ENCODE data around the gene MIER2.

Gene MIER2

DNA sequence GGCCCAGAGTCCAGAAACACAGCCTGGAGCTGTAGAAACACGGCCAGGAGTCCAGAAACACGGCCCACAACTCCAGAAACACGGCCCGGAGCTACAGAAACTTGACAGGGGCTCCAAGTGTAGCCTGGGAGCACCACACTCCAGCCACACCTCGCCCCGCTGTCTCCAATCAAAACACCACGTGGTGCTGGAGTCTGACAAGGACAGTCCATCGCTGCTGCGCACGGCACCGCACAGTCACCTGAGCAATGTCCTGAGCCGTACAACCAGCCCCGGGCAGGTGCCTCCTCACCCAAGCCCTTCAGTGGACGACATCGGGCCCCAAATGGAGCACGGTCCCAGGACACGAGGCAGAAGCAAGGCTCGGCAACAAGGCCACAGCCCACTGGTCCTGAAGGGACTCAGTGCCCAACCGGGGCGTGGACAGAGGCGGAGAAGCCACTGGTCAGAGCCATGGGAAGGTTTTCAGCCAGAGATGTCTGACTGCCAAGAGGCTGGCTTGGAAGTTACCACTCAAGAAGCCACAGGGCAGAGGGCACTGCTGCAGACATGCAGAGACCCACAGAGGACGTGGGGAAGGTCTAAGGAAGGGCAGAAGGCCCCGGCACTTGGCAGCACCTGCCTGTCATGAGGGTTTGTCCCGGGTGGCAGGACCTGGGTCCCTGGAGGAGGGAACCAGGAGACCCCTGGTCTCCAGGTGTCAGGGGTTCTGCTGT is 33.7 kb downstream of the MIER2 start:
- DNase-seq: no peak

DNA sequence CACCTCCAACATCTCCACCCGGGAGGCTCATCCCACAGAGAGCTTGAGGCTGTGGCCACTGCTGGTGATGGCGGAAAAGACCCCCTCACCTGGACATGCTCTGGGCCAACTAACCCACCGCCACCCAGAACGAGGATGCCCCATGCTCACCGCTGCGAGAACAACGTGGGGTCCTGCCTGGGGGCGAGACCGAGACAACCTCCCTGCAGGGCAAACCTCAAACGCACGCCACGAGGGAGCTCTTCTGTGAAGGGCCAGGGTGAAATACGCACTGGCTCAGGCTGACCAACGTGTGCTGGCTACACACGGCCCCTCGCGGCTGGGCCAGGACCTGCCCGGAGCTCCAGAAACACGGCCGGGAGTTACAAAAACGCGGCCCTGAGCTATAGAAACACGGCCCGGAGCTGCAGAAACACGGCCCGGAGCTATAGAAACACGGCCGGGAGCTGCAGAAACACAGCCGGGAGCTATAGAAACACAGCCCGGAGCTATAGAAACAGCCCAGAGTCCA is 34.4 kb downstream of the MIER2 start:
- DNase-seq: no peak

DNA sequence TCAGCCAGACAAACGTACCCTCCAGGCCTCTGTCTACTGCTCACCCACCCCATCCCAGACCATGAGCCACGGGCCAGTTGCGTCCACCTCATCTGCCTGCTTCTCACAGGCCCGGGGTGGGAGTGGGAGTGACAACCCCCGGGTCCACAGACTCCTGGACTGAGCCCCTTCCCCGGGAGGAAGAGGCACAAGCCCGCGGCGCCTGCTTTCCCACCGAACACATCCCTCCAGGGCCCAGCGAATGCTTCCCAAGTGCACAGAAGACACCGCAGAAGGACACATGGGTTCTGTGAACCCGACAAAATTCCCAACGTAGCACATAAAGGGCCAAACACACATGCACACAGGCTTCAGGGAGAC is 35.4 kb downstream of the MIER2 start:
- no peak for DNase-seq

DNA sequence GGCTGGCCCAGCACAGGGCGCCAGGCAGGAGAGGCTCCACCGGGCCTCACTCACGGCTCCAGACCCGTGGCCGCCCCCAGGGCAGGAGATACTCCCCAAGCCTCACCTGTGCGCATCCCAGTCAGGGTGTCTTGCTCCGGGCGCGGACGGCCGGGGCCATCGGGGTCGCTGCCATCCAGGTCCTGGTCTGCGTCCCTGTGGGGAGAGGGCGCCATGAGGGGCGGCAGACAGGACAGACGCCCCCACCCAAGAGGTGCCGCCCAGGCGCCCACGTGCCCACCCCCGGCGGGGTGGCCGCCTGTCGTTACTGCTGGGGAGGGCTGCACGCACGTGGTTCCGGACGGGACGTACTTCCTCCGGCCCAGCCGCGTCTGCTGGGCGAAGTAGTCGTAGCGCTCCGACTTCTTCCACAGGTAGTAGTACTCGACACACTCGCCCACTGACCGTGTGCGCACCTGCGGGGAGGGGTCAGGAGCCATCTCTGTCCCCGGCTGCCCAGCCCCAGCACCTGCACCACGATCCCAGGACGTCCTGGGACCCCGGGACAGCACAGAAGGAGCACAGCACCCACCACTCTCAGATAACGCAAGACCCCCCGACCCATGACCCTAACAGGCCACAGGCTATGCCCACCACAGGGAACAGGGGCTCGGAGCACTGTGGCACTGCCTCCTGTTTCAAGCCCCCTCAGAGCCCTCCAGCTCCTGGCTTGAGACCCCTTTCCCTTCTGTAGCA is 36.0 kb downstream of the MIER2 start:
- DNase-seq: no peak

DNA sequence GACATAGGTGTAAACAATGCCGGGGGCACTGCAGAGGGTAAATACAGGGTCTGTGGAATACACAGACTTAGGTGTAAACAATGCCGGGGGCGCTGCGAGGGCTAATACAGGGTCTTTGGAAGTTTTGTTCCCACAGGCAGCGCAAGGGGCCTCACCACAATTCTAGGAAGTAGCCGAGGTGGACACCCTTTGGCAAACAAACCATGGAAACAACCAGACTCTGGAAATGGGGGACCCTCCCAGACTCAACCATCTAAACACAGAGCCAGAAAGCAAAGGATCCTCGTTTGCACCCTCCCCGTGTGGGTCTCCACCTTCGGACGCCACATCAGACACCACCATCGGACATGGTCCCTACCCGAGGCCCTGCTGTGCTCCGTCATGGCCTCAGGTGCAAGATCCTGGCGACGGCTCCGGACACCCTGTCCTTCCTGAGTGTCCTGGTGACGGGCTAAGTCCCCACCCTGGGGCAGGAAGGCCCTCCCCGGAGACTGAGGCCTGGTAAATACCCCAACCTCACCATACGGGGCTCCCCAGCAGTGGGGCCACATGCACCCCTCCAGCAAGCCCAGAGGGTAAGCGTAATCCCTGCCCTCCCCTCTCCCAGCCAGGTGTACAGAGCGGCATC is 36.7 kb downstream of the MIER2 start:
- no peak for DNase-seq

DNA sequence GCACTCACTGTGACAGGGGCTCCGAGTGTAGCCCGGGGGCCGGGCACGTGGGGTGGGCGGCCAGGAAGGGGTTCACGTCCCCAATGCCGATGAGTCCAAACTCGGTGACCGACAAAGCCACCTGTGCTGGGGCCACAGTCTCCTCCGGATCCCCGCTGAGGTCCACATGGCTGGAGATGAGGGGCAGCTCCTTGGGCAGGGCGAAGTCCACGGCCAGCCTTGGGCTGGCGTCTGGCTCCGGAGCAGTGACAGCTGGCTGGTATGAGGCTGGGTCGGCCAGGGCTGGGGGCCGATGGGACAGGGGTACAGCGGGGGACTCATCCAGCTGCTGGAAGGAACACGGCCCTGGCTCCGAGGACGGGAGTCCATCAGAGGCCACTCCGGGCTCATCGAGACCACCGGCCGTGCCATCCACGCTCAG is 37.5 kb downstream of the MIER2 start:
- no peak for DNase-seq

DNA sequence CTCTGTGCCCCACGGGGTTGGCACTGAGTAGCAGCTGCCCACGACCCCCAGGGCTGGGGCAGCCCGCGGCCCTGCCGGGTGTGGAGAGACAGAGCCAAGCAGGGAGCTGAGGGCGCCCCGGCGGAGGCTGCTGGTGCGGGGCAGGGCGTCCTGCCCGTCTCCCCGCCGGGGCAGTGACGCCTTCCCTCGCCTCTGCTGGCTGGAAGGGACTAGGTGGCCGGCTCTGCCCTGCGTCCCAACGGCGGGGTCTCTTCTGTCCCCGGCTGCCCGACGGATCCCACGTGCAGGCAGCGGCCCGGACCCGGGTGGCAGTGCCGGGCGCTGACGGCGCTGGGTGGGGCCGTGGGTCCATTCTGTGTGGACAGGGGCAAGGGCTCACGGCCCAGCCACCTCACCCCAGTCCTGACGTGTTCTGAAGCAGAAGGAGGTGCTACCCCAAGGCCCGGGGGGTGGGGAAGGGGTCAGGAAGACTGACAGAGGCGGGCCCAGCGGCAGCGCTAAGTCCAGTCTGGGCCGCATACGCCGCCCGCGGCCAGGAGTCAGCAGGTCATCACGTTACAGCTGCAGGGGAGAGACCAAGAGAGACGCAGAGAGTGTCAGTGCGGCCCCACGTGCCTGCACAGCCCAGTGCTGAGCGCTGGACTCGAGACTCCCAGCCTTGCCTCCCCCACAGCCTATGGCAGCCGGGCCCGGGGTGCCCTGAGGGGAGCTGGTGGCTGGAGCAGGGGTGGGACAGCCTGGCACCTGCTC is 38.3 kb downstream of the MIER2 start:
- DNase-seq: no peak

DNA sequence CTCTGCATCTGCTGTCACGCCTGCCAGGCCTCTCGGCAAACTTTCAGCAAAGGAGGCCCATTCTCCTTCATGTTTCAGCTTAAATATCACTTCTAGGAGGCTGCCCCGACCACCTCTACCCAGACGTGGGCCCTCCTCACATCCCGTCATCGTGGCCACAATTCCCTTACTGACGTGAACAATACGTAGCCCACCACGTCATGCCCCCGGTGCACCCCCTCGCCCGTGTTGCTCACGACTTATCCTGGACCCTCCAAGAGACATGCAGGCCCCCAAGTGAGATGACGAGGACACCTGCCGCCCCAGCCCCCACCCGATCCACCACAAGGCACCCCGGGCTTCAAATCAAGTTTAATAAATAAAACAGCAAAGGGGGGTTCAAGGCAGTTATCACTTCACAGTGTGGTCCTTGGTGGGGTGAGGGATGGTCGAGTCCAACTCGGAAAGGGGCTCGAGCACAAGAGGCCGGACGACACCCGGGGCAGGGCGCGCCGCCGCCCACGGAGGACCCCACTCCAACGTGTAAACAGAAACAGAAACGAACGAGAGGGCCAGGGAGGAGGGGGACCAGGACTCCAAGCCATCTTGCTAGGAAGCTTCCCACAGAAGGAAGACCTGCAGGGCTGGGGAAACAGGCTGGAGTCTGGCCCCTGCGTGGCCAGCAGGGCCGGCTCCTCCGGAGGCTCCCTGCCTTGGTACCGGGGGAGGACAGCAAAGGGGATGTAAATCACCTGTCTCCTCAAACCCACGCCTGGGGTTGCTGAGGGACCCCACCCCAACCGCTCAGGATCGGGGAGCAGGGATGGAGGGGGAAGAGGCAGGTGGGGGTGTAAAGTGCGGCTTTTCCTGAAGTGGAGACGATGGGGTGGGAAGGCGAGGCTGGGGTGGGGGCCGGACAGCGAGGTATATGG is 39.1 kb downstream of the MIER2 start:
- DNase-seq: no peak

DNA sequence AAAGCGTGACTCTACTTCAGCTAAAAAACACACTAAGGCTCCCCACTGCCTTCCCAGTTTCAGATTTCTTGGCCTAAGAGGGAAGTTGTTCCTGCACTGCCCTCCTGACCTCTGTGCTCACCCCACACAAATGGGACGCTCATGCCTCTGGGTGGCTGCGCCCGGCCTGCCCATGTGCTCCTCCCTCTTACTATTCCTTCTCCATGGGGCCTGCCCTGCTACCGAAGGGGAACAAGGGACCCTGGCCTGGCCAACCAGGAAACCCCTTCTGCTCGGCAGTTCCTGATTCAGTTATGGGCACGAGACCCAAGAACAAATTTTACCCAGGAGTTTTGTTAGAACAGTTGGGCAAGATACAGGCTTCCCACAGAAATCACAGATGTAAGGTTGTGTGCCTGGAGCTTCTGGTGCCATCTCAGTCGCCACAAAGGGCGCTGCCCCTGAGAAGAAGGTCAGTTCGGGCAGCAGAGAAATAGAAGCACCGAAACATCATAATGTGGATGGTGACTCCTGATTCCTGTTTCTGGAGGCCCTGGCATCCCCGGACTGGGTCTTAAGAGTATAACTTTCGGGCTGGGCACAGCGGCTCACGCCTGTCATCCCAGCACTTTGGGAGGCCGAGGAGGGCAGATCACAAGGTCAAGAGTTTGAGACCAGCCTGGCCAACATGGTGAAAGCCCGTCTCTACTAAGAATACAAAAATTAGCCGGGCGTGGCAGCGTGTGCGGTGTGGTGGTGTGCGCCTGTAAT is 47.9 kb downstream of the MIER2 start:
- DNase-seq: no peak

DNA sequence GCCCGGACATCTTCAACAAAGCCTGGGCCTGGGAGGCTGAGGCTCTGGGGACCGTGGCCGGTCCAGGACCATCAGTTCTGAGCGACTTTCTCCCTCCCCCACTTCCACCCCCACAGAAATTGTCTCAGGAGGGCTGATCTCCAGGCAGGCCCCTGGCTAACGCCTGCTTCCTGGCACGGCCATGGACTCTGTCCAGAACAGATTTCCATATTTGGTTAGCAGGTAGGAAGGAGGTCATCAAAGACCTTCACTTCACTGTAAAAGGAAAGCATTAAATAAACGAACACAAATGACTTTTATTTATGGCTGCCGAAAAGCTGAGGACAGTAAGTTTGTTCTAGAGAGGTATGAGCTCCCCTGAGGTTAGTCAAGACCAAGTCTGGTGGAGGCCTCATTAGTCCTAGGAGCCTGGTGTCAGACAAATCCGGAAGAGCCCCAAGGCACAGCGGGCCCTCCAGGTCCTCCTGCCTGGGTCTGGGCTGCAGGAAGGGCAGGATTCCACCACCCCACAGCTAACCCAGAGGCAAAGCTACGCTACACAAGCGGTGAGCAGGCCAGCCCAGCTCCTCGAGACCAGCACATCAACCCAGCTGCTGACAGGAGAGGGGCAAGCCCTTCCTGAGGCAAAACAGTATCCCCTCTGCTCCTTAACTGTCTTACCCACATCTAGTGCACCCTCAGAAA is 48.8 kb downstream of the MIER2 start:
- no peak for DNase-seq

DNA sequence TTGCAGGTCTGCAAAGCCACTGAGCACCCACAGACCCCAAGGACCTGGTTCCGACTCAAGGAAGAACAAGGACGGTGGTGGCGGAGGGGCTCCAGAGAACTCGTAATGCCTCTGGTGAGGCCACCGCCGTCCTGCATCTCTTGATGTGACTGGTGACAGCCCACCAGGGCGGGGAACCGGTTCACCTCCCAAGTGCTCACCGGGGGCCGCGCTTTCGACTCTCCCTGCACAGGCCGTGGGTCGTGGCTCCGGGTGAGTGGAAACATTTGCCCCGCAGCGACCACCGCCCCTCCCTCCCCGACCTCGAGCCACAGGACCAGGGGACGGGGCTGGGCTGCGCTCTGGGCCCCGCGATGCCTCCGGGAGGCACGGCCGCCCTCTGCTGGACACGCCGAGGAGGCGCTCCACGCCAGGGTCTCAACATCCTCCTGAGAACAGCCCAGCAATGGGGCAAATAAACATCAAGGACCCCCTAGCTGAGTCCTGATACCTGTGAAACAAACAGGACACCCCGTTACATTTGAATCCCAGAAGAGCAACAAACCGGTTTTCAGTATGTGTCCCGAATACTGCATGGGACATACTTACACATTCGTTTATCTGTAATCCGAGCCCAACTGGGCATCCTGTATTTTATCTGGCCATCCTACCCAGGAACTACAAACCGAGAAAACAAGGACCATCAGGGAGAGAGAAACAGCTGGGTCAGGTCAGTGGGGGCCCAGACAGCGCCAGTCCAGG is 49.5 kb downstream of the MIER2 start:
- peak in 17 of 51 donors; percentile 3 to 67 (median 20) for DNase-seq

DNA sequence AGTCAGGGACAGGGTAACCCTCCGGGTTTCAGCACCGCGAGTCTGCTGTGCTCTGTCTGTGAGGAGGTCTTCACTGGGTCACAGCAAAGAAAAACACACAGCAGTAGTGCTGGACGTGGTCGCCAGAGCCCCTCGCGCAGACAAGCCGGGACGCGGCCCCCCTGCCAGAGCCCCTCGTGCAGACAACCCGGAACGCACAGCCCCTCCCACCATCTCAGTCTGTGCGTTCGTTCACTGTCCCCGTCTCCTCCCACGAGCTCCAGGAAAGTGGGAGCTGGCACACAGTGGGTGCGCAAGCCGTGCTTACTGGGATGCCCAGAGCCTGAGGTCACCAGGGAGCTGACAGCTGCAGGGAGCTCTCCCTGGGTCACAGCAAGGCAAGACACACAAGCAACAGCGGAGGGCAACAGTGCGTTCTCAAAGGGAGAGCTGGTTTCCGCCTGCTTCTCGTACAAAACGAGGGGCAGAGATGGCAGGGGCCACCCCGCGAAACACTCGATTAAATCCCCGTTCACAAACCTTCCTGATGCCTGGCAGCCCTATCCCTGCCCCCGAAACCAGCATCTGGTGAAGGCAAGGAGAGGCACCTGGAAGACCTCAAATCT is 50.2 kb downstream of the MIER2 start:
- DNase-seq: peak in 8 of 51 donors; percentile 3 to 16 (median 12)

DNA sequence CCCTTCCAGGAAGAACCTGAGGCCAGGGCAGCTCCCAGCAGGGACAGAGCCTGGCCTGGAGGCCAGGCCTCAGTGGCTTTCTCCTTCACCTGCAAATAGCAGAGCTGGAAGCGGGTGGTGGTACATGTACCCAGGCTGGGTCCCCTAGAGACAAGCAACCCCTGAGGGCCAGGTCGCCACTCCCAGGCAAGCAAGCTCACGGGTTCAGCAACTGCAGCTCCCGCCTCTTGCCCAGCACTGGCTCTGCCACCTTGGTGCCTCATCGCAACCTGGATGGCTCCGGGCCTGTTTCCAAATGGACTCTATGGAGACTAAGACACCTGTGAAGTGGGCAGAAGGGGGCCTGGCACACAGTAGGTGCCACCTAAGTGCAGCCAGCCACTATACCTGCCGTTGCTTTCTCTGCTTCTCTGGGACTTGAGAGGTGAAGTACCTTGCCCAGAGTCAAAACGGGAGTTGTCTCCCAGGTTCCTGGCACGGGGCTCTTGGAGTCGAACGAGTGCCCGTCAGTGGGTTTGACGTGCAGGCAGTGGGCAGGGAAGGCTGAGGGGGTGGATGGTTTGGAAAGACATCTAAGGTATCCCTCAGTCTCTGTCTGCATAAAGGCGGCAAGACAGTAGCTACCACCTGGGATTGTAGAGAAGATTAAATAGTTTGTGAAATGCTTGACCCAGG is 51.0 kb downstream of the MIER2 start:
- no peak for DNase-seq

DNA sequence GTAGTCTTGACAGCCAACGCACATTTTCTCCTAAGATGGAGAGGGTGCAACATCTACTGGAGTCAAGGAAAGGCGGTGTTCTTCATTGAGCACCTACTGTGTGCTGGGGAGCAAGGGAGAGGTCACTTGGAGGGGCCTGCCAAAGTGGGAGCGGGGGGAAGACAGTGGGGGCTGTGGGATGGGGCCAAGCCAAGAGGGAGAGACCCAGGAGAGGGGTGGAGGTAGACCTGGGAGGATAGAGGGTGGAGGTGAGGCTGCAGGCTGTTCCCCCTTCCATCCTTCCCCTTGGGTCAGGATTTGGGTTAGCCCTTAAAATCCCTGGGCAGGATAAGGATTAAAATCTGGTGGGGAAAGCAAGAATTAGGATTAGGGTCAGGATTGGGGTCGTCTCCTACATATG is 51.6 kb downstream of the MIER2 start:
- DNase-seq: no peak

DNA sequence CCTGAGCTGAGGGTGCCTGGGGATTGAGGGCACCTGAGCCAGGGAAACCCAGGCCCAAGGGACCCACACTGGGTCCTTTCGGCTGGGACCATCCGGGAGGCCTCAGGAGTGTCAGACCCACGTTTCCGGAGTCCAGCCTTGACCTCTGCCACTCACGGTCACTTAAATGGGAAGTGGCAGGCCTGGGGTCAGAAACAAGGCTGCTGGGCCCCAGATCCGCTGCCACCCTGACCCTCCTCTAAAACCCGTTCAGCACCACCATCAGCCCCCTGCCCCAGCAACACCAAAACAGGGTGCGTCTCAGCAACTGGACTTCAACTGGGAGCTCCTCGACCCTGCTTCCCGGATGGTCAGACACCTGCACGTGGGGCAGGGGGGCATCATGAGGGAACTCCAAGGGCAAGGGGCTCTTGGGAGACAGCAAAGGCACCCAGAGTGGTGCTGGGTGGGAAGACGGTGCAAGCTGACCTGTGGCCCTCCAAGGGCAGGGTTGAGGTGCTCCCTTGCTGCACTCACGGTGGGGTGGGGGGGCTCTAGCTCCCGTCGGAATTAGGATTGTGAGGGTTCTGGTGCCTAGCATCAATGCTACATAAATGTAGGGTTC is 52.2 kb downstream of the MIER2 start:
- DNase-seq: no peak

DNA sequence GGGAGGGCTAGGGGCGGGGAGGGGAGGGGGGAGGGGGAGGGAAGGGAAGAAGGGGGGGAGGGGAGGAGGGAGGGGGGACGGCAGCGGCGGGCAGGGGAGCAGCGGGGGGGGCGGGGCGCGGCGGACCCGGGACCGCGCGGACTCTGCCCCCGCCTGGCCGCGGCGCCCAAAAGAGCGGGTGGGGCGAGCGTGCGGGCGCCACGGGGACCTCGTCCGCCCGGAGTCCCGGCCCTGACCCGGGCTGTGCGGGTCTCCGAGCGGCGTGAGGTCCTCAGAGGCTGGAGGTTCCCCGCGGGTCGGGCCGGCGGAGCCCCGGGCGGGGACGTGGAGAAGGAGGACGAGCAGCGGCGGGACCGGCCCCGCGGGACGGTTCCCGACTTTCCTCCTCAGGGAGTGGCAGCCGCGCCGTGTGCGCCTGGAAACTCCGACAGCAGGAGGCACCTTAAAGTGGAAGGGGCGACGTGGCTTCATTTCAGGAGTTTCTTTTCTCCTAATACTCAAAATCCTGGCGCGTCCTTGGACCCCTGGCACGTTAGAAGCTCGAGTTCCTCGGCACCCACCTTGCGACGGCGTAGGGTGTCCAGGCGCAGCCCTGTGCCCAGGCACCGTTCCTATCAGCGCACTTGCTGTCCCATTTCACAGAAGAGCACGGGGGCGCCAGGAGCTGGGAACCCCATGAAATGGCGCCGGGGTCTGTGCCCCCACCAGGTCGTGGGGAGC is 52.9 kb downstream of the MIER2 start:
- peak in 5 of 51 donors; percentile 24 to 70 (median 44) for DNase-seq

All from hypothalamus (tissue), 51 donors.